ENCODE results near the gene FOXP1.

The FOXP1 gene

GRCh38 chr3:71570546-71570945 is 13.0 kb downstream of the FOXP1 start:
- H3K4me3 ChIP-seq (ENCODE audit: control insufficient read depth, low read depth, low read length): no peak overlapping the region
- TF ChIP-seq, protein P1, sequence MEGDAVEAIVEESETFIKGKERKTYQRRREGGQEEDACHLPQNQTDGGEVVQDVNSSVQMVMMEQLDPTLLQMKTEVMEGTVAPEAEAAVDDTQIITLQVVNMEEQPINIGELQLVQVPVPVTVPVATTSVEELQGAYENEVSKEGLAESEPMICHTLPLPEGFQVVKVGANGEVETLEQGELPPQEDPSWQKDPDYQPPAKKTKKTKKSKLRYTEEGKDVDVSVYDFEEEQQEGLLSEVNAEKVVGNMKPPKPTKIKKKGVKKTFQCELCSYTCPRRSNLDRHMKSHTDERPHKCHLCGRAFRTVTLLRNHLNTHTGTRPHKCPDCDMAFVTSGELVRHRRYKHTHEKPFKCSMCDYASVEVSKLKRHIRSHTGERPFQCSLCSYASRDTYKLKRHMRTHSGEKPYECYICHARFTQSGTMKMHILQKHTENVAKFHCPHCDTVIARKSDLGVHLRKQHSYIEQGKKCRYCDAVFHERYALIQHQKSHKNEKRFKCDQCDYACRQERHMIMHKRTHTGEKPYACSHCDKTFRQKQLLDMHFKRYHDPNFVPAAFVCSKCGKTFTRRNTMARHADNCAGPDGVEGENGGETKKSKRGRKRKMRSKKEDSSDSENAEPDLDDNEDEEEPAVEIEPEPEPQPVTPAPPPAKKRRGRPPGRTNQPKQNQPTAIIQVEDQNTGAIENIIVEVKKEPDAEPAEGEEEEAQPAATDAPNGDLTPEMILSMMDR (conservative IDR thresholded peaks at IDR 0.05; ENCODE audit: control insufficient read depth, insufficient read depth, low read depth, low read length): no peak
- DNase-seq (ENCODE audit: low read depth): no peak

GRCh38 chr3:71568207-71568606 is 15.3 kb downstream of the FOXP1 start:
- TF ChIP-seq, protein P1 (conservative IDR thresholded peaks at IDR 0.05; ENCODE audit: control insufficient read depth, insufficient read depth, low read depth, low read length): no peak
- no peak overlapping the region for H3K4me3 ChIP-seq (ENCODE audit: control insufficient read depth, low read depth, low read length)
- no peak for DNase-seq (ENCODE audit: low read depth)

DNA sequence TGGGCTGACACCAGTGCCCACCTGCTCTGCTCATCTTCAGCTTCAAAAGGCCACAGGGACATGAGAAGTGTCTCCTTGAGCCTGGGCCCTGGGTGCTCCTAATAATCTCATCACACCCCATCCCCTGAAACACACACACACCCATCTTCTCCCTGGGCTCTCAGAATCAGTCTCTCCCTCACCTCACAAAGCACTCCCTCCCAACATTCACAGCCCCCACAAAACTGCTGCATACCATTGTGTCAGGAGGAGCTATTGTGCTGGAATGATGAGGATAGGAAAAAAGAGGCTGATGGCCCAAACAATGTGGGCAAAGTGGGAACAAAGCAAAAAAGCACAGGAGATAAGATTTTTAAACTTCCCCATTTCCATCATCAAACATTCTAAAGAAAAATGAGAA is 16.8 kb downstream of the FOXP1 start:
- TF ChIP-seq, protein P1 (conservative IDR thresholded peaks at IDR 0.05; ENCODE audit: control insufficient read depth, insufficient read depth, low read depth, low read length): no peak
- no peak overlapping the region for H3K4me3 ChIP-seq (ENCODE audit: control insufficient read depth, low read depth, low read length)
- no peak for DNase-seq (ENCODE audit: low read depth)

DNA sequence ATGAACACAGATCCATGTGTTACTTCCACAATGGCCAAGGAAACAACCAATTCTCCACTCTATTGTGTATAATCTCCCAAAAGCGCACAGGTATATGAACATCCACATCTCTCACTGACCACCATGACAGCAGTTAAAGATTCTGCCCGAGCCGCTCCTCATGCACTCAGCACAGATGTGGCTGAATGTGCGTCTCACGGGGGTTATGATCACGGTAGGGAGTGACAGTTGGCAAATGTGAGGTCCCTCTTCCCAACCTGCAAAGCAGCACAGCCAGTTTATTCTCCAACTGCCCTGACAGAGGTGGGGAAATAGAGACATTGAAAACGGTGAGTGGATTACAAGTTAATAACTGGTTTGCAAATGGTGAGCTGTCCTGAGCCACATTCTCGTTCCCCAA is 17.6 kb downstream of the FOXP1 start:
- no peak overlapping the region for H3K4me3 ChIP-seq (ENCODE audit: control insufficient read depth, low read depth, low read length)
- no peak for DNase-seq (ENCODE audit: low read depth)
- TF ChIP-seq, protein P1 (conservative IDR thresholded peaks at IDR 0.05; ENCODE audit: control insufficient read depth, insufficient read depth, low read depth, low read length): no peak

GRCh38 chr3:71565316-71565715 is 18.2 kb downstream of the FOXP1 start:
- H3K4me3 ChIP-seq (ENCODE audit: control insufficient read depth, low read depth, low read length): no peak overlapping the region
- DNase-seq (ENCODE audit: low read depth): no peak
- TF ChIP-seq, protein P1 (conservative IDR thresholded peaks at IDR 0.05; ENCODE audit: control insufficient read depth, insufficient read depth, low read depth, low read length): no peak

- DNase-seq (ENCODE audit: low read depth): no peak
- TF ChIP-seq, protein P1 (conservative IDR thresholded peaks at IDR 0.05; ENCODE audit: control insufficient read depth, insufficient read depth, low read depth, low read length): no peak
- no peak overlapping the region for H3K4me3 ChIP-seq (ENCODE audit: control insufficient read depth, low read depth, low read length)
These were observed 19.2 kb downstream of the FOXP1 start for GRCh38 chr3:71564361-71564760.

GRCh38 chr3:71563827-71564226 is 19.7 kb downstream of the FOXP1 start:
- no peak for DNase-seq (ENCODE audit: low read depth)
- TF ChIP-seq, protein P1 (conservative IDR thresholded peaks at IDR 0.05; ENCODE audit: control insufficient read depth, insufficient read depth, low read depth, low read length): no peak
- no peak overlapping the region for H3K4me3 ChIP-seq (ENCODE audit: control insufficient read depth, low read depth, low read length)
